ENCODE measurements around the gene ALOXE3. TPM values are rescaled to one million over a fixed set of nuclear protein-coding genes. Genes with fewer than 3 reads are reported as not detected.
A peak's percentile ranks its signal among the peaks of the same experiment; 100 is the strongest.

The ALOXE3 gene
- total RNA-seq, 2 donors from 2014 or later, result not detected

DNA sequence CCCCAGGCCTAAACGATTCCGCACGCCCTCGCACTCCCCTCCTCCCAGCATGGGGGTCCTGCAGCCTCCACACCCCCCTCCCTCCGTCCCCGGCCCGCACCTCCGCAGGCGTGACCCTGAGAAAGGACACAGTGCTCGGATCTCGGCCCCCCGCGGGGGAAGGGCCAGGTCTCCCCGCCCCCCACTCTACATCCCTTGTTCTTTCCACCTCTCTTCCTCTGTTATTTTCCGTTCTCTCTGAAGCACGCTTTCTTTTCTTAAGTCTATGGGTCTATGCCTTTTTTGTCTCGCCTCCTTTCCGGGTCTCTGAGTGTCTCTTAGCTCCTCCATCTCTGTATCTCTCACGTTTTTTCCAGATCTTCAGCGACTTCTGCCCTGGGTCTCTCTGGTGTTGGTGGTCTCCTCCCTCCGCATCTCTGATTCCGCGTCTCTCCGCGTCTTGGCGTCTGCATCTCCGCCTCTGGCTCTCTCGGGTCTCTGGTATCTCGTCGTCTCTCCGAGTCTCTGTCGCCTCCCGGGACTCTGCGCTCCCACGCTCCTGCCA, 7.7 kb upstream of the ALOXE3 start:
- intact Hi-C loops (cut with DNase I, micrococcal nuclease), result loop anchor here in 1 of 2 donors (10.0 kb wide), 1 partner anchor 59 kb away; no protein-coding TSS in a partner anchor
- ATAC-seq (no peak), DNase-seq (peak in 1 of 2 donors; percentile 42)

DNA sequence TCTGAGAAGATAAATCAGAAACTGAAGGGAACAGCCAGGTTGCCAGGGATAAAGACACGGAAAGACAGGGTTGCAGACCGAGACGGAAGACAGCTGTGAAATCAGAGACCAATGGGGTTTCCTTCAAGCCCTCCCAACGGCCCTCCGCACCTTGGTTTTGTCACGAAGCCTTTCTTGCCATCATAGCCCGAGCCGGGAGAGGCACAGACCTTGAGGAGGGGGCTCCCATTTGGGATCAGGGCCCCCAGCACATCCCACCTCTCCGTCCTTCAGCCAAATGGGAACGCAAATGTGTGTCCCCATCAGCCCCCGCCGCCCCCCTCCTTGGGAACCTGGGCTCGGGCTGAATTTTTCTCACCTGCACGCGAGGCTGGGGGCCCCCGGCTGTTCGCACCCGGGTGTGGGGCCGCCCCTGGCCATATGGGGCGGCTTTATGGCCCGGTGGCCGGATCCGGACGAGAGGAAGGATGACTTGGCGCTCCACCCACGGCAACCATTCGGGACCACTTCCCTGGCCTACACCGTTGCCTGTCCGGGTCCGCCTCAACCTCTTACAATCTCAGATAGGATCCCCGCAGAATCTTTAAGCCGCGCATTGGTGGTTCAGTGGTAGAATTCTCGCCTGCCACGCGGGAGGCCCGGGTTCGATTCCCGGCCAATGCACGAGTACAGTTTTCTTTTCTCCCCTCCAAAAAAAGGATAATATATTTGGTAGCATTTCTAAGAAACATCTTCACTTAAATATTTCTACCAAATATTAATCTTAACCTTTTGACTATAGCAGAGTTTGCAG, 7.0 kb upstream of the ALOXE3 start:
- intact Hi-C loops (cut with DNase I, micrococcal nuclease), result loop anchor here in 1 of 2 donors (10.0 kb wide), 1 partner anchor 59 kb away; no protein-coding TSS in a partner anchor
- ATAC-seq (peak; percentile 44), DNase-seq (peak; percentile 65 to 77)

DNA sequence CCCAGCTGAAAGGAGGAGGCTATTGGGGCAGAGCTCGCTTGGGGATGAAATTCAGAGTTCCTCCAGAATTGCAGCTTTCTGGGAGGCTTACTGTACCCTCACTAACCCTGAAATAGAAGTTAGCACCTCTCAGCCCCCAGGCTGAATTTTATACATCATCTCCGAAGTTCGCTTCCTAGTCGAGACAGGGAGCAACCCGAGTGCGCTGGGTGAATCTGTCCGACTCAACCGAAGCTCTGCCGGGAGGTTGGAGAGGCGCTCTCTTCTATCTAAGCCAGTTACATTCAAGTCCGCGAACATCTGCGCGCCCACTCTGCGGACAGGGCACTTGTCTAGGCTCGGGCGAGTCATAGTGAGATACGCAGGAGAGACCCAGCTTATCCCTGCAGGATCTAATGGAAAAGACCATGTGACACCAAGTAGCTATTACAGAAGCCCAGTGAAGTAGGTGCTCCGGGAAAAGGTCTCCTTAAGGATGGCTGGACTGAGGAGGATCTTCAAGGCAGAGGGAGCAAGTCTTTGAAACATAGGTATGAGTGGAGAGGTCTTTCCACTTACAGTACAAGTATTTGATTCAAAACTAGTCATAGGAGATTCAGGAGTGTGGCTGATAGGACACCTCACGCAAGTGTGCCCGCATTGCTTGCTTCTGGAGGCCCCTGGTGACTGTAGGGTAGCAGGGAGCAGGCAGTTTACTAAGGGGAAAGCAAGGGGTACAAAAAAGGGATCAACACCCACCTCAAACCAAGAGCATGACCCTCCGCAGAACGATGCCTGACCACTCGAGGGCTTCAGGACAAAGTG, 6.2 kb upstream of the ALOXE3 start:
- intact Hi-C loops (cut with DNase I, micrococcal nuclease), result loop anchor here in 1 of 2 donors (10.0 kb wide), 1 partner anchor 60 kb away; no protein-coding TSS in a partner anchor
- DNase-seq (no peak), ATAC-seq (no peak)

DNA sequence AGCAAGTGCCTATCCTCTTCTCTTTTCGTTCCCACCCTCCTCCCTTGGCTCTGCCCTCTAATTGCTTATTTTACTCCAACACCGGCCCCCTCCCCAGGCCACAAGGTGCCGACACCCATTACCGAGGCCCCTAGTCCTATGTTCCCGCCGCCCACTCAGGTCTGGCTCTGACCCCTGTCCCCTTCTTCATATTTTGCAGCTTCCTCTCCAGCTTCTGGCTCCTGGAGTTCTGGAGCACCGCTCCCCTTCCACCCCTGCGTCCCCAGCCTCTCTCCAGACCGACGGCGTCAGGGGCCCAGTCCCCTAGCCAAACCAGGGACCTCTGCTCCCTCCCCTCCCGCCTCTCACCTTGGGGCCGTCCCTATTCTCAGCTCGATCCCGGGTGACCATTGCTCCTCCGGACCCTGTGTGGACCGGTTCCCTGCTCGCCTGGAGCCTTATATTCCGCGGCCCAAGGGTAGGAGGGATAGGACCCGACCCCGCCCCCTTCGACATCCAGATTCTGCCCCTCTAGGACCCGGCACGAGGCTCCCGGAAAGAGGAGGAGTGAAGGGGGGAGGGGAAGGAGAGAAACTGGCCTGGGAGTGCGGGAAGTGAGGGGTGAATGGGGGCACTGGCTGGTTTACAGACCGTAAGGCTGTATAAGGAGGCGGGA, 5.5 kb upstream of the ALOXE3 start, which contains the start of gene HES7:
HES7 (minus strand) TSS at position 412 of the 655 bp plus-strand sequence; CDS start at position 390, 22 bp downstream.
- ATAC-seq, result no peak
- DNase-seq, result peak in 1 of 2 donors; percentile 39
- intact Hi-C loops (cut with DNase I, micrococcal nuclease), result loop anchor here in 1 of 2 donors (10.0 kb wide), 1 partner anchor 61 kb away; no protein-coding TSS in a partner anchor

DNA sequence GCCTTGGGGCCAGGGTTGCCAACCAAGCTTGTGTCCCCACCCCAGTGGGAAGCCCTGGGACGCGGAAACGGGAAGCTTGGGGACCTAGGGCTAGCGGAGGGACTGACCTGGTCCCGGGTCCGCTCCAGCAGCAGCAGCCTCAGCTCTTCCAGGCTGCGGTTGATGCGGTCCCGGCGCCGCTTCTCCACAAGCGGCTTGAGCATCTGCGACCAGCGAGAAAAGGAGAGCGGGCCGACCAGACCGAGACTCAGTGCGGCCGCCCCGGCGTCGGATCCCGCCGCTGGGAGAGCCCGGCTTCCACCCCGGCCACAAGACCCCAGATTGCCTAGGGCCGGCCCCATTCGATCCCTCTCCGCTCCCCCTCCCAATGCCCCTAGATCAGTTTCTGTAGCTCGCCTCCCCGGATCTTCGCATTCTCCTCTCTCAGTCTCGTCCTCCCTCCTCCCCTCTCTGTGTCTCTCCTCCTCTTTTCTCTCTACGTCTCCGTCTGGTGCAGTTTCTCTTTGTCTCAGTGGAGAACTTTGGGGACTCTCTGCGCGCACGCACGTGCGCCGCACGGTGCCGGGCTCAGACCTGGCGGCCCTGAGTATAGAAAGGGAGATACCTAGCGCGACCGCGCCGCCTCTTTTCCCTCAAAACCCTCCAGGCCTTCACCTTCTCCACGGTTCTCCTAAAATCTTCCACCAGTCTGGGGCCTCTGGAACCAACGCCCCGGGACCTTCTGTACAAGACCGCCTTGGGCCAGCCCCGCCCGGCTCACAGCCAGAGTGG, 4.8 kb upstream of the ALOXE3 start:
- peak in 1 of 2 donors; percentile 41 for DNase-seq
- intact Hi-C loops (cut with DNase I, micrococcal nuclease), result loop anchor here in 1 of 2 donors (10.0 kb wide), 1 partner anchor 62 kb away; no protein-coding TSS in a partner anchor
- no peak for ATAC-seq

DNA sequence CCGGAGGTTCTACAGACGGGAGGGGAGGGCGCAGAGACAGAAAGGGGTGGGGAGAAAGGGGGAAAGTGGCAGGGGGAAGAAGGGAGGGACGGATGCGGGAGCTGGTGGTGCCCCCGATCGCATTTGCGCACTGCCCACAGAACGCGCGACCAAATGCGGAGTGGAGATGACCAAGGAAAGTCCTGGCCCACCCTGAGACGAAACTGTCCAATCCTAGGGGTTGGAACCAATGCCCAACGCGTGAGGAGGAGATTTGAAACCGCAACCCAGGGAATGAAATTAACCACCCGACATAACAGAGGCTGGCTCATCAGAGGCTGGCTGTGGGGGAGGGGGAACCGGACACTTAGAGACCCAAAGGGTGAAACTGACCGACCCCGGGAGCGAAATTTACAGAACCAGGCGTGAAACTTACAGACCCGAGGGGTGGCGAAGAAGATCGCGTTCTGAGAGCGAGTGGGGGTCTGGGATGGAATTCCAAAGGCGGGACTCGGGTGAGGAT, 4.2 kb upstream of the ALOXE3 start:
- DNase-seq (peak in 1 of 2 donors; percentile 50), ATAC-seq (no peak)
- intact Hi-C loops (cut with DNase I, micrococcal nuclease), result loop anchor here in 1 of 2 donors (10.0 kb wide), 1 partner anchor 62 kb away; no protein-coding TSS in a partner anchor

DNA sequence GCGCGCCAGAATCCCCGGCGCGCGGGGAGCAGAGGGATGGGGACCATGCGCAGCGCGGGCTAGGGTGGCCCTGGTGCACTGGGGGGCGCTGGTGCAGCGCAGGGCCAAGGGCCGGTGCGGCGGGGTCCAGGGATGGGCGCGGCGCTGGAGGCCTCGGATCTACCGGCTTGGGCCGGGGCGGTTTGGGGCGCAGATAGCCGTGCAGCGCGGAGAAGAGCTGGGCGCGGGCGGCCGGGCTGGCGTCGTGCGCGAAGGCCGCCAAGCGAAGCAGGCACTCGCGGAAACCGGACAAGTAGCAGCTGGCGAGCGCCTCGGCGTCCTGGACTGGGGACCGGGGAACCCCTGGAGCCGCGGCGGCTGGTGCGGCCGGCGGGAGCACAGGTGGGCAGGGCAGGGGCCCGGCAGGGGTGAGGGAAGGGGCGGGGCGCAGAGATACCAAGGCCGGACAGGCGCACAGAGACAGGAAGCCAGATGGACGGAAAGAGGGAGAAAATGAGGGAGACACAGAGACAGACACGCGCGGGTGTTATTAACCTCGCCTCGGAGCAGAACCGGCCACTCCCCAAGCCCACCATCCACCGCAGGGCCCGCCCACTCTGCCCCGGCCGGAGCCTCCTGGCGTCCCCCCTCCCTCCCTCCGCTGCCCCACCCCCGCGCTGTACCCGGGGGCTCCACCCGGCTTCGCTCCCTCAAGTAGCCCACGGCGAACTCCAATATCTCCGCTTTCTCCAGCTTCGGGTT, 3.5 kb upstream of the ALOXE3 start:
- peak; percentile 7 for ATAC-seq
- intact Hi-C loops (cut with DNase I, micrococcal nuclease), result loop anchor here in 1 of 2 donors (10.0 kb wide), 1 partner anchor 63 kb away; no protein-coding TSS in a partner anchor

DNA sequence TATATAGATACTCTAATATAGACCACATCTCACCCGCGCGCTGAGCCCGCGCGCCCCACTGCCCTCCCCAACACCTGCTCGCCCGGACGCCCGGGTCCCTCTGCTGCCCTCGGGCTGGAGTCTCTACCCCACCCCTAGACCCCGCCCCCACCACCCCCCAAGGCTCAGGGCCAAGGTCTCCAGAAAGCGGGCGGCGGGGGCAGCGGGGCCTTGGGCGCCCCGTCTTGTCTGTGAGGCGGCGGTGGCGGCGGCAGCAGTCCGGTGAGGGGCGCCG, 3.0 kb upstream of the ALOXE3 start:
- ATAC-seq, result no peak
- intact Hi-C loops (cut with DNase I, micrococcal nuclease), result loop anchor here in 1 of 2 donors (10.0 kb wide), 1 partner anchor 63 kb away; no protein-coding TSS in a partner anchor

More for the DNA sequence above, 3.5 kb upstream of the ALOXE3 start:
- DNase-seq, result peak; percentile 59 to 66

DNA sequence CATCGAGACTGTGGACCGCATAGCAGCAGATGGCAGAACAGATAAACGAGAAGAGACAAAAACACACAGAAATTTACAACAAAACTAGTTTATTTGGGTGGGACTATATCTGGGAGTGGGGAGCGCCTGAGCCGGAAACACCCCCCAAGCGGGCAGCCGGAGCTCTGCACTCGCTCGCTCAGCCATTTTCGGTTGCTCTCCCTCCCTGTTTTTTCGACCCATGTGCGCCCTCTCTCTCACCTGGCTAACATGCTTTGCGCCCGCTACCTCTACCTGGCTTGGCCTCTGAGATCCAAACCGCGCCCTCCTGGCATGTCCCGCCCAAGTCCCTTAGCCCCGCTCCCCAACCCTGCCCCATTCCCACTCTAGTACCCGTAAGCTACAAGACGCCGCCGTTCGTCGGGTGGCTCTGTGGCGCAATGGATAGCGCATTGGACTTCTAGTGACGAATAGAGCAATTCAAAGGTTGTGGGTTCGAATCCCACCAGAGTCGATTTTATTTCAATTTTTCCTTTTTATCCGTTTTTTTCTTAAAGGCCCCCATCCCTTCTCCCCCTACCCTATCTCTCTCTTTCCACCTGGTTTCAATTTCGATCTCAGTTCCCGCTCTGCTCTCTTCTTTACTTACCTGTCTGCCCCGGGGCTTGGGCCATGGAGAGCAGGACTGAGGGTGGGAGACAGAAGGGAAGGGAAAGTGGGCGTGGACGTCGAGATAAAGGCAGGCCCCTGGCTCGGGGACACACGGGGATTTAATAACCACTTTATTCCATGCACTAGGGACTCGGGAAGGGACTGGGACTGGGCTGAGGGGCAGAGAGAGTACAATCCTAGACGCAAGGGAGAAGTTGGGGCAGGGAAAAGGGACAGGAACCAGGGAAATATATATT, 2.4 kb upstream of the ALOXE3 start:
- intact Hi-C loops (cut with DNase I, micrococcal nuclease), result loop anchor here in 1 of 2 donors (10.0 kb wide), 1 partner anchor 64 kb away; no protein-coding TSS in a partner anchor
- ATAC-seq, result peak; percentile 13
- DNase-seq, result peak; percentile 64 to 72

More for the DNA sequence above, 3.0 kb upstream of the ALOXE3 start:
- DNase-seq, result no peak

DNA sequence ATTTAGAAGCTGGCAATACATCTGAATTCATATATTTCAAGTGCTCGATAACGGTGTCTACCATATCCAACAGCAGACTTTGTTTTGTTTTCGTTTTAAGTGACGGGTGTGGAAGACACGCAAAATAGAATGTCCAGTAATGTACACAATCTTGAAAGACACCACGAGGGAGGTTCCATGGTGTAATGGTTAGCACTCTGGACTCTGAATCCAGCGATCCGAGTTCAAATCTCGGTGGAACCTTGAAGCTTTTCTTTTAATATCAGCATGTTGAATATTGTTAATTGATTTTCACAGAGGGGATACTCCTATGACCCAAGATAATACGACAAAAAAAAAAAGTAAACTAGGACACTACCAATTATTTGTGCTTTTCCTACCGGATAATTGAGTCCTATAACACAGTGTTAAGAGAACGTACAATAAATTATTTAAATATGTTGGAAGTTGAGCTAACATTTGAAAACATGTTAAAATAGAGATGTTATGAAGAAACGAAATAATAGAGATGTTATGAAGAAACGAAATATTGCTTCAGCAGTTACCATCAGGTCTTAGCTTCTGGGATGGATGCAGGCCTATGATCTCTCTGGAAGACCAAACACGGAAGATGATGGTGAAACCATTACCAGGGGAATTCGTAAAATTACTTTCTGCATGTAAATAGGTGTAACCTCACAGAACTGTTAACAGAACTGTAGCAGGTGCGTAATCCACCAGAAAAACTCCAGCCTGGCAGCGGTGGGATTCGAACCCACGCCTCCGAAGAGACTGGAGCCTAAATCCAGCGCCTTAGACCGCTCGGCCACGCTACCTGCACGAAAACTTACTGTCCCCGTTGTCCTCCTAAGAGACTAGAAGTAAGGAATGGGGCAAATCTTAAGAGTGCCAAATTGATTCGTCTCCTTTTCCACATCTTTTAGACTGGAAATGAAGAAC, 1.5 kb upstream of the ALOXE3 start:
- ATAC-seq, result peak; percentile 57
- intact Hi-C loops (cut with DNase I, micrococcal nuclease), result loop anchor here in 1 of 2 donors (10.0 kb wide), 1 partner anchor 65 kb away; no protein-coding TSS in a partner anchor
- DNase-seq, result peak; percentile 68 to 81

DNA sequence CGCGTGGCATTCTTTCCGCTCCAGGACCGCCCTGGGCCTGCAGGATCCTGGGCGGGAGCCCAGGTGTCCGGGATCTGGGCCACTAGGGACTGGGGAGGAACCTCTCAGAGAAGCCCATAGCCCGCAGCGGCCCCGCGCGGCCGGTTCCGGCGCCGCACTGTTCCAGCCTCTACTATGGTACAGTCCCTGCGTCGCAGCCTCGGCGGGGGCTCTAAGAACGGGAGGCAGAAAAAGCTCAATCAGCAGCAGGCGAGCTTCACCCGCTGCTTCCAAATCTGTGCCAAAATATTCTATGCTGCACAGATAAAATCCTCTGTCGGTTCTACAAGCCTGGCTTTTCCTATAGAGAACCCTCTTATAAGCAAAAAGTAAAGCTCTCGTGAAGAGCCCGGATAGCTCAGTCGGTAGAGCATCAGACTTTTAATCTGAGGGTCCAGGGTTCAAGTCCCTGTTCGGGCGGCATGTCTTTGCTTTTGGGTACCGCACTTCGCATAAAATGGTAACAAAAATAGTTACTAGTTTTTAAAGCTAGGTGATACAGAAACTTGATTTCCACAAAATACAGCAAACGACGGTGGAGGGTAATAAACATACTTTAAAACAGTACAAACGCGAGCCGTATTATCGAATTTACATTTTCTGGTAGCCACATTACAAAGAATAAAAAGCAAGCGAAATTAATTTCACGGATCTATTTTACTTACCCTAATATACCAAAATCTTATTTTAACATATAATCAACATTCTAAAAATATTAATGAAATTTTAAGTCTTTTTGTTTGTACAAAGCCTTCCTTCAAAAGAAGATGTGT, 661 bp upstream of the ALOXE3 start:
- ATAC-seq, result peak; percentile 75
- peak; percentile 82 to 91 for DNase-seq
- intact Hi-C loops (cut with DNase I, micrococcal nuclease), result no loop called here

DNA sequence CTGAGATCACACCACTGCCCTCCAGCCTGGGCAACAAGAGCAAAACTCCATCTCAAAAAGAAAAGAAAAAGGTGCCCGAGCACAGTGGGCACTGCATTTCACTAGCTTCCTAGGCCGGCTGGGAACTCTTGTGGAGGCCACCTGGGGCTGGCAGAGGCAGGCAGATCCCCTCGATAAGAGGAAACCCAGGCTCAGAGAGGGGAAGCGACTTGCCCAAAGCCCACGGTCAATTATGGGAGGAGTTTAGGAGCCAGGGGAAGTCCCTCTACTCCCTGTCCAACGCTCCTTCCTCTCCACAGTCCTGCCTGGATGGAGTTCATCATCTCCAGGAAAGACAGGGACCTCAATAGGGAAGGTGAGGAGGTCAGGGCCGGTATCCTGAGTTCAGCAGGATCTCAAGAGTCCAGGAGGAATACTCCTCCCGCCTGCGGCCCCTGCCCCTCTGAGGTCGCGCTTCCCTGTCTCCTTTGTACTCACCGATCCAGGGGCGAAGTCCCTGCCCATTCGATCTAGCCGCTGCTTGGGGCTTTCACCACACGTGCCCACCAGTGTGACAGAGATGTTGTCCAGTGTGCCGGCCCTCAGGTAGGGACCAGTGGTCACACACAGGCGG, 841 bp downstream of the ALOXE3 start:
- no peak for ATAC-seq
- intact Hi-C loops (cut with DNase I, micrococcal nuclease), result no loop called here
- no peak for DNase-seq

DNA sequence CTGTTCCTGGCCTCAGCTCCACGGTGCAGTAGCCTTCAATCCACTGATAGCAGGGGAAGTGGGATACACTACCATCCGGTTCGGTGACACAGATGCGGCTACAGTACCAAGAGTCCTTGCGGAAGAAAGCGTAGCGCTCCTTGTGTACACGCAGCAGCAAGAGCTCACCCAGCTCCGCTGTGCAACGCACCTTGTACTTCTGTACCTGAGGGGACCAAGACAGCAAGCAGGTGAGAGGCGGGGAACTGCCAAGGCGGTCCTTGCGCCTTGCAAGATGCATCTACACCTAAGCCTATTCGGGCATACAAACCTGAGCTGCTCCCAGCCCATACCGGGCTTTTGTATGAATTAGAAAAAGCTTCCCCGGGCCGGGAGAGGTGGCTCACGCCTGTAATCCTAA, 1.5 kb downstream of the ALOXE3 start:
- intact Hi-C loops (cut with DNase I, micrococcal nuclease), result no loop called here
- DNase-seq (no peak), ATAC-seq (no peak)

DNA sequence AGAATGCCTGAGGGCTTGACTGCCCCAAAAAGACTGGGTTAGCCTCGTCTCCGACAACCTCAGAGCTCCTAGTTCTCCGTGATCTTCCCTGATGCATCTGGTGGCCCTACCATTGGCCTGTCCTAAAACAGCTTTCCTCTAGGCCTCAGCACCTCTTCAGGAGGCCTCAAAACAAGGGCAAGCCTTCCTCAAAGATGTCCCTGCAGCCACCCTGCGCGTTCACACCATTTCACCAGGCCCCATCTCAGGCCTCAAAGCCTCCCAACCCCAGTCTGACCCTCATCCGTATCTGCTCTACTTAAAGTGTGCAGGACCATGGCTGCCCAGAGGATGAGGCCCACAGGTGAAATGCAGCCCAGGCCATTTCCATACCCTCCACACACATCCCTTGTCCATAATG, 7.4 kb downstream of the ALOXE3 start:
- intact Hi-C loops (cut with DNase I, micrococcal nuclease), result no loop called here
- DNase-seq (no peak), ATAC-seq (no peak)

All from left colon (tissue), 2 donors.